HG03378 (cell line): ENCODE data around the gene AIG1.
"Not testable (repeated sequence)": the region's sequence is repeated elsewhere in the genome, so short reads cannot be mapped to it uniquely, and the experiment has no call there.

Experiments used
- ATAC-seq: cut with Tn5 transposase; IDR thresholded peaks from one replicate; pipeline ENCODE4 v1.9.1; 2021; ENCODE audit warnings: mild to moderate bottlenecking, moderate library complexity; ENCODE audit not compliant: unreplicated experiment

Gene AIG1

DNA sequence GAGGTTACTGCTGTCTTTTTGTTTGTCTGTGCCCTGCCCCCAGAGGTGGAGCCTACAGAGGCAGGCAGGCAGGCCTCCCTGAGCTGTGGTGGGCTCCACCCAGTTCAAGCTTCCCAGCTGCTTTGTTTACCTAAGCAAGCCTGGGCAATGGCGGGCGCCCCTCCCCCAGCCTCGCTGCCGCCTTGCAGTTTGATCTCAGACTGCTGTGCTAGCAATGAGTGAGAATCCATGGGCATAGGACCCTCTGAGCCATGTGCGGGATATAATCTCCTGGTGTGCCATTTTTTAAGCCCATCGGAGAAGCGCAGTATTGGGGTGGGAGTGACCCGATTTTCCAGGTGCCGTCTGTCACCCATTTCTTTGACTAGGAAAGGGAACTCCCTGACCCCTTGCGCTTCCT, 247.1 kb downstream of the AIG1 start:
- not testable (repeated sequence) for ATAC-seq

DNA sequence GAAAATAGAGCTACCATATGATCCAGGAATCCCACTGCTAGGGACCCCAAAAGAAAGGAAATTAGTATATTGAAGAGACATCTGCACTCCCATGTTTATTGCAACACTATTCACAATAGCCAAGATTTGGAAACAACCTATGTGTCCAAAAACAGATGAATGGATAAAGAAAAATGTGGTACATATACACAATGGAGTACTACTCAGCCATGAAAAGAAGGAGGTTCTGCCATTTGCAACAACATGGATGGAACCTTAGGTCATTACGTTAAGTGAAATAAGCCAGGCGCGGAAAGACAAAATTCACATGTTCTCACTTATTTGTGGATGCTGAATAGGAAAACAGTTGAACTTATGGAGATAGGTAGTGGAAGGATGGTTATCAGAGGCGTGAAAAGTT, 252.5 kb downstream of the AIG1 start:
- ATAC-seq, result no peak

DNA sequence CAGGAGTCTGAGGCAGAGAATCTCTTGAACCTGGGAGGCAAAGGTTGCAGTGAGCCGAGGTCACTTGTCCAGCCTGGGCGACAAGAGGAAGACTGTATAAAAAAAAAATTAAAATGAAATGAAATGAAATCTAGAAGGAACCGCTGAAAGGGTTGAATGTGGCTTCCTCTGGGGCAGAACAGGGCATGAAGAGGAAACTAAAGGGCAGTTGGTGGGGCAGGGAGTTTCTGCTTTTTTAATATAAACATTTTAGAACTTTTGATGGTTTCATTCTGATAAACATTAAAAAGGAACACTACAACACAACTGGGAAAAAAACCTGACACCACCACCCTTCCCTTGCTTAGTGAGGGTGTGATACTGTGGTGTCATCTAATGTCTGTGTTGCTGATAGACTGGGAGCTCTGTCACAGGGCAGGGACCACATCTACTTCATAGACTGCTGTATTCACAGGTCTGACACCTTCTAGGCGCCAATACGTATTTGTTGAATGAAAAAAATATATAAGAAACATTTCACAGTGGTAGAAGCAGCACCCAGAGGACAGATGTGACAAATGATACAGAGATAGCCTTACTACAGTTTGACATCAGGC, 260.9 kb downstream of the AIG1 start:
- no peak for ATAC-seq

DNA sequence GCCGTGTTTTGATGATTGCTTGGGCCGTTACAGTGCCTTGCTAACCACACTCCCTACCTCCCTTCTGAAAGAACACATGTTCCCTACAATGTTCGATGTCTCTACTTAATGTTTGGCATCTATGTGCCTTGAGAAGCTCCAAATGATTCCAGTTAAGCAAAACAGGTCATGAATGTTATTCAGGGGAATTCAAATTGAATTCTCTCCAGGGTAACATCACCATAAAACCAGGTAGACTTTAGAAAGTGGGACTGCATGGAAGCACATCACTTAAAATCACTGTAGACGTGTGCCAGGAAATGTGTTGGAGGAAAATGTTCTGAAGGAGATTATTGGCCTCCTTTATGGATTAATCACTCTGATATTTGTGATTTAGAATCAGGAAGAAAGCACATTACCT, 261.7 kb downstream of the AIG1 start:
- ATAC-seq, result no peak

DNA sequence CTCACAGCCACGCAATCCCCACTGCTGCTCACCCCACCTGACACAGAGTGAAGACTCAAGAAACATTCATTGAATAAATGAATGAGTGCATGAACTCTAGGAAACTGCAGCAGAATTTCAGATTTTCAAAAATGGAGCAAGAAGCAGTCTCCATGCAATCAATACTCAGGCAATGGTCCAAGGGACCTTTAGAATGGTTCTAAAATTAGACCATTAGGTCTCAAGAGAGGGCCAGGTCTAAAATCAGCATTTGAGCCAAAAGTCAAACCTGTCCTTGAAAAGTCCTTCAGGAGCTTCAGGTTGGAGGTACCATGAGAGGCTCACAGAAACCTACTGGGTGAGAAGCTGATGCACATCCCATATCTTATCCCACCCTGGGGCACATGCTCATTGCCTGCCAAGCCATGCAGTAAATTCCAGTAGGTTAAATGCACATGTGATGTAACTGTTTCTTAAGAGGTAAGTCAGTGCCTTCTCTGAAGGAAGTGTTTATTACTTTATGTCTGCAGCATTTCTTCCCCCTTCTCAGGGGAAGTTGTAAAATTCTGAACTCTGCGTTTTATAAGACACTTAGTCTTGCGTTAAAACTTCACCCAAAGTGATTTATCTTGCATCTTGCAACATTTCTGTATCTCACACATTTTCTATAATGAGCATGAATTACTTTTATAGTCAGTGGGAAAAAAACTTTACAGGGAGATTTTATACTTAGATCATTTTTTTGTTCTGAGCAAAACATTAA, 263.2 kb downstream of the AIG1 start:
- ATAC-seq, result no peak

DNA sequence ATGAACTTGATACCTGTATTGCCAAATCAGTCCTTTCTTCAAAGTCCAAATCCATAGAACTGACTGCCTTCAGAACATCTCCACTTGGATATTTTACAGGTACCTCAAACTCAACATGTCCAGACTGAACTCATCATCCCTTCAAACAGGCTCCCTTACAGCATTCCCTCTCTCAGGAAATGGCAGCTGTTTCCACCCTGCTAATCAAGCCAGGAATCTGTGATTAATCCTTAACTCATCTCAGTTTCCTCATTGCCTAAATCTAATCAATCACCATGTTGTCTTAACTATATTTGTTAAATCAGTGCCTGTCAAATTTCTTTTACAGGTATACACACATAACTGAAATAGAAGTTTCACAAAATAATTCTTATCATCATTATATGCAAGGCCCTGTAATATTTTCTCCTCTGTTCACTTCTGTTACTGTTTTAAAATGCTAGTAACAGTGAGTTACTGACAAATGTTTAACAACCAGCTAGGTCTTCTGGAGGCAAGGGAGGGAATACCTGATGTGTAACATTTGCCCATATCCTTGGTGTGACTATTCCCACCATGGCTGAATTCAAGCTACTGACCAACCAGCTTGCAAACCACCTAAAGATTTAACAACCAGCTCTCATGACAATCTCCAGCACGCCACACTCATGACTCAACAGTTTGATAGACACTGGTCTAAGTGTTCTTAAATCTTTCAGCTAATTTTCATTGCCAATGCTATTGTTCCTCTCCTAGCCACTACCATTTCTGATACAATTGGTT, 264.9 kb downstream of the AIG1 start:
- ATAC-seq, result no peak

DNA sequence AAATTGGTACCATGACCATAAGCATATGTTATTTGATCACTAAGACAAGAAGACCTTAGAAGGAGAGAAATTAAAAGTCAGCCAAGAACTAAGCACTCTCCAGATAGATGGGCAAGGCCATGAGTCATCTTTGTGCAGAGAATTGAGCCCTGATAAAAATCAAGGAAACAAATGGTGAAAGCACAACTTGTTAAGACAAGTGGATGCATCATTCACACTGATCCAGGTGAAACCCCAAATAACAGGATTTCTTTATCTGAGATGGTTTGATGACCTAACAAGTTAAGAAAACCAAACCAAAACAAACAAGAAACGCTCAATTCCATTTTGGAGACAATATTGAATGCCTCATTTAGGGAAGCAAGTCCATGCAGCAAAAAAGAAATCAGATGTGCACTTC, 268.2 kb downstream of the AIG1 start:
- no peak for ATAC-seq

DNA sequence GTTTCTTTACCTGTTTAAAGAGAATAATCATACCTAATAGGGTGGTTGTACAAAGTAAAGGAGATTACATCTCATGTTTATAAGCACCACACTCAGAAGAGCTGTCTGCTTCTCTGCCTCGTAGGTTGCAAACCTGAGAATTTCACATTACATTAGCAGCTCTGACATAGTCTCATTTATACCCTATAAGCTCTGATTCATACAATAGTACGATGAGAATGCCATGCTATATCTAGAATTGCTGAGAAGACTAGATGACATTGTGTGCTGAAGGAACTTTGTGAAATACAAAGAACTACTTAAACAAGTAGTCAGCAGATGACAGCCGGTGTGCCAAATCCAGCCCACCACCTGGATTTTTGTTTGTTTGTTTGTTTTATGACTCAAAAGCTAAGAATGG, 268.6 kb downstream of the AIG1 start:
- ATAC-seq, result no peak

DNA sequence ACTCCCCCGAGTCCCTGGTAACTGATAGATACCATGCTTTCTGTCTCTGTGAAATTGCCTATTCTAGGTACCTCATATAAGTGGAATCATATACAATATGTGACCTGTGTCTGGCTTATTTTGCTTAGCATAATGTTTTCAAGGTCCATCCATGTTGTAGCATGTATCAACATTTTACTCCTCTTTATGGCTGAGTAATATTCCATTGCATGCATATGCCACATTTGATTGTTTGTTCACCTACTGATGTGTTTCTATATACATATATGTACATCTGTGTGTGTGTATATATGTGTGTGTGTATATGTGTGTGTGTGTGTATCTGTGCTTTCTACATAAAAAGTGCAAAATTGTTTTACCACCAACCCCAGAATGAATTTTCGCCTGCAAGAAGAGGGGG, 270.7 kb downstream of the AIG1 start:
- ATAC-seq, result no peak

DNA sequence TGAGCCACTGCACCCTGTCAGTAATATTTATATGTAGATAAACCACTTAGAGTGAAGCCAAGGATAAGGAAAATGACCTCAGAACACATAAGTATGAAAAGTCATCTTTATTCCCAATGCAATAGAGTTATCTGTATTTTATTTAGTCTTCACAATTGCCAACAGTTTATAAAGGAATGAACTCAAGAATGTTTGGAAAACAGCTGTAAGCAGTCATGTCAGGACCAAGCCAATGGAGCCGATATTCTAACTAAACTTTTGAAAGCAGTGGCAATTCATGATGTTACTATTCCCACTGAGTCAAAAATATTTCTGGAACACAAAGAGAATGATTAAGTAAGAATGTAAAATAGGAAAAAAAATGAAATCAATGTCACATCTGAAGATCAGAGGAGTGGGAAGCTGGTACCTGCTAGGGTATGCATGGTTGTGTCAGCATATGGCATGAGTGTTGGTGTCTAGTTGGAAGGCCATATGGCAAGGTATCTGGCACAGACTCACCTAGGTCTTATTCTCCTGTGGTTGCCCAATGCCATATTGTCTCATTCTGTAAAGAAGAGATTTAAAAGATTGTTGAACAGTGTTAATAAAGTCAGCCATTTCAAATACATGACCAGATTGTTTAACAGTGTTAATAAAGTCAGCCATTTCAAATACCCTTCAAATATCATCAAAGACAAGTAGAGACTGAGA, 271.6 kb downstream of the AIG1 start:
- no peak for ATAC-seq

DNA sequence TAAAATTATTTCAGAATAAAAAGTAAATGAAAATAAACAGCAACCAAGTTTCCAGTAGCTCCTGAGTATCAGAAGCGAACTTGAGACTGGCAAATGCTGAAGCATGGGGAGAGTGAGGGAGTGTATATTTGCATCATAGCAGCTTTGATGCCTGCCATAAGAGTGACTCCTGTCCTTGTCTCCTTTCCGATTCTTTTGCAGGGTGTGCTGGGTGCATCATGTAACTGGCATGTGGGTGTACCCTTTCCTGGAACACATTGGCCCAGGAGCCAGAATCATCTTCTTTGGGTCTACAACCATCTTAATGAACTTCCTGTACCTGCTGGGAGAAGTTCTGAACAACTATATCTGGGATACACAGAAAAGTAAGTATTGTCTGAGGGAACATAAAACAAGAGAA, 272.4 kb downstream of the AIG1 start:
- no peak for ATAC-seq

DNA sequence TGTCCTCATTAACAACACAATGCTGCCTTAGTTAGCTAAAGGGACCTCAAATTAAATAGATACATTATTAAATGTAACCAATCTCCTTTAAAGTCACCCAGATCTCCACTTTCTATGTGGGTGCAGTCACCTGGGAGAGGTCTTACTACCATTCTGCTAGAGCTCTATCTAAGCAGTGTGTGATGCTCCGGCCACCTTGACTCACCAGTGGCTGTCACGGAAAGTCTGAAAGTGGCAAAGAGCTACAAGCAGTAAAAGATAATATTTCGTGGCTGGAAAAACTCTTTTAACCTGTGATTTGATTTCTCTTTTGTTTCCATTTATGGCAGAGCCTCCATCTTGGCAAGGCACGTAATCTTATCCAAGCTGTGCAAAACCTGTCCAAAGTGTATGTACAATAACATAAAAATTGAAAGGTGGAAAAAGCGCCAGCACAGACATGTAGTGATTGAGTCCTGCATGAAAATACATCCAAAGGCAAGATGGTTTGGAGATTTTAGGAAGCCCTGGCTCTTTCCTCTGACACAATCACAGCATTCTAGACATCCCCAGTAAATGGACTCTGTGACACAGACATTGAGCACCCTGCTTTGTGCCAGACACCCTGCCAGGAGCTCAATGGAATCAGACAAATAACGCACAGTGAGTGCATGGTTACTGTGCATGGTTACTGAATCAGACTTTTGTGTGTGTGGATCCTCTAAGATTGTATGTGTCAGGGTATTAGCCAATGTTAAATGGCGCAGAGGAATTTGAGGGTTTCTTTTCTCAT, 273.2 kb downstream of the AIG1 start:
- ATAC-seq, result no peak

DNA sequence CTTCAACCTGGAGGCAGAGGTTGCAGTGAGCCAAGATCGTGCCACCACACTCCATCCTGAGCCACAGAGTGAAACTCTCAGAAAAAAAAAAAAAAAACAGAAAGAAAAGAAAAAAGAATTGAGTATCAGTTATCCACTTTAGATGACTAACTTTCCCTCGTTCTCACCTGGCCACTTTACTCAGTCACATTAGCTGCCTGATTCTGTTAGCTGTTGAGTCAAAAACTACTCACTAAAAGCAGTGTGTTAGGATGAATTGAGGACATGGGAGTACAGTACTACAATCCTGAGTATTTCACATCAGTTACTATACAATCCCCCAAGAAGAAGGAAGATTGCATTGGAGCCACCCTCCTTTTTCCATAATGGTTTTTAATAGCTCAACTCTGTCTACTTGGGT, 275.2 kb downstream of the AIG1 start:
- ATAC-seq, result no peak

DNA sequence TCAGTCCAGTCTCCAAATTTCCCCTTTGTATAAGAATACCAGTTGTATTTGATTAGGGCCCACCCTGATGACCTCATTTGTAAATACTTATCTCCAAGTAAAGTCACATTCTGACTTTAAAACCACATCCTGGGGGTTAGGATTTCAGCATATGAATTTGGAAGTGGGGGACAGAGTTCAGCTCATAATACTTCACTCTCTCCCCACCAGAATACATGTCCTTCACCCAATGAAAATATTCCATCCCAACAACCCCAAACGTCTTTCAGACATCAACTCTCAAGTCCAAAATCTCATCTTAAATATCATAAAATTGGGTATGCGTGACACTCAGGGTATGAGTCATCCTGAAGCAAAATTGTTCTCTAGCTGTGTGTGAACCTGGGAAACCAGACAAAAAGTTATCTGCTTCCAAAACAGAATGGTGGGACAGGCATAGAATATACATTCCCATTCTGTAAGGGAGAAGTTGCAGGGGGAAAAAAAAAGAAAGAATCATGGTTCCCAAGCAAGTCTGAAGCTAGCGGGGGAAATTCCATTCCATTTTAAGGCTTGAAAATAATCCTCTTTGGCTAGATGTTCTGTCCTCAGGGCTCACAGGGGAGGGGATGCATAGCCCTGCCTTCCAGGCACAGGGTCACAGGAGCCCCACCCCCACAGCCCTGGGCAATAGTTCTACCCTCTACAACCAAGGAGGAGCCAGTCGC, 275.9 kb downstream of the AIG1 start:
- no peak for ATAC-seq

DNA sequence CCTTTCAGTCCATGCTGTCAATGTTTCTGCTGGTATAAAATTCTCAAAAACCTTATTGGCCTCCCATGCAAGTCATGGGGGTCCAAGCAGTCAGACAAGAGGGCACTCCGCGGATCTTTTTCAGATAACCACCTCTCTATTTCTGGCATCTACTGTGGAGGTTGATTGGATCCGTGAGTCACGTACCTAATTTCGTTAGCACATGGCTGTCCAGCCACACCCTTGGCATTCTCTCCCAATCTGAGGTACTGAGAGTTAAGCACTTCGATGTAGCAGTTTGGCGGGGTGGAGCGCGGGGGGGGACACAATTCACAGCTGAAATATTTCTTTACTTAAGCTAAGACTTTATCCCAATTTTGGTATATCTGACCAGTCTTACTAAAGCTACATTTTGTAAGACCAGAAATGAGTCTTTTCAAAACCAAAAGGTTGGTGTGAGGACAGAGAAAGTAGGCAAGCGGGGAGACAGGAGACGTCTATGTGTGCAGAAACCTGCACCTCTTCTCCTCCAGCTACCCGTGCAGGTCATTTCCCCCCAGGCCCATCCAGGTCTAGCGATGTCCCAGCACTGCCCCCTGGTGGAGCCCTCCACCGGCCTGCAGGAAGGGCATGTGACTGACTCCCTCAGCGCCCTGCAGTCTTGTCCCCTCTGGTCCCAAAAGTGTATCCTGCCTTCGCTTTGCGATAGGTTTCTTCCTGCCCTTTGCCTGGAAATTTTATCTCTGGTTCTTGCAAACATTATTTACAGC, 276.7 kb downstream of the AIG1 start:
- ATAC-seq, result no peak

DNA sequence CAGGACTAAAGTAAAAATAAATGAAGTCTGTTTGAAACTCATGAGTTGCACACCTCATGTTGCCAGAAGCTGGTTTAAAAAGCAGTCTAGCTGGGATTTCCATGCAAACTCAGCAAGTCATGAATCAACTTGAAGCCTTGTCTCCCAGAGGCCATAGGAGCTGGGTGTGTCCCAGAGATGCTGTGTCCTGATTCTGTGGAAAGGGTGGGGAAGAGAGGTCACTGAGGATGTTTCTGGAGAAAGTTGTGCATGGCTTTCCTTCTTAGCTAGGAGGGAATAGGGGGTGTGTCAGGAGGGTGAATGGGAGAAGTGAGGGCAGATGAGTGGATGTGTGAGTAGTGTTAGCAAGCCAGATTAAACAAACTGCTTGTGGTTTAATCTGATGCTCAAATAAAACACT, 278.5 kb downstream of the AIG1 start:
- ATAC-seq, result no peak

DNA sequence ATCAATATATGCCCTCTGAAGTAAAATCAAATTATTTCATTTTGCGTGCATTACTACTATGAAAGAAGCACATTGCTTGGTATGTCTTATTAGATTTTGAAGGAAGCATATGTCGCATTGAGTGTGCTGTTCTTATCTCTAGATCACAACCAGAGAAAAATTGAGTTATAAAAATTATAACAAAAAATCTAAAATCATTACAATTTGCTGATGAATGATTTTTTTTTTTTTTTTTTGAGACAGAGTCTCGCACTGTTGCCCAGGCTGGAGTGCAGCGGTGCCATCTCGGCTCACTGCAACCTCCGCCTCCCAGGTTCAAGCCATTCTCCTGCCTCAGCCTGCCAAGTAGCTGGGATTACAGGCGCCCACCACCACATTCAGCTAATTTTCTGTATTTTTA, 284.8 kb downstream of the AIG1 start:
- not testable (repeated sequence) for ATAC-seq

DNA sequence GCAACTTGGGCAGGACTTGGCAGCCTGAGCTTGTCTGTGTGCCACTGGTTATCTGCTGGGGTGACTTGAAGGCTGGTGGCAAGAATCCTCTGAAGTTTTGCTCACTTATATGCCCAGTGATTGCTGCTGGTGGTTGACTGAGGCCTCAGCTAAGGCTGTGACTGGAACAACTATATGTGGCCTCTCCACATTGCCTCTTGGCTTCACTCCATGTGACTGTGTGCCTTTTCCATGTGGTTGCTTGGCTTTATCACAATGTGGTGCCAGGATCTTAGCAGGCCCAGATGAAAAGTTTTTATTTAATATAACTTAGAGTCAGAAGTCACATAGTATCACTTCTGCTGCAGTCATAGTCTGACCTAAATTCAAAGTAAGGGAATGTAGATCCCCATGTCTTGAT, 285.3 kb downstream of the AIG1 start:
- ATAC-seq, result no peak

DNA sequence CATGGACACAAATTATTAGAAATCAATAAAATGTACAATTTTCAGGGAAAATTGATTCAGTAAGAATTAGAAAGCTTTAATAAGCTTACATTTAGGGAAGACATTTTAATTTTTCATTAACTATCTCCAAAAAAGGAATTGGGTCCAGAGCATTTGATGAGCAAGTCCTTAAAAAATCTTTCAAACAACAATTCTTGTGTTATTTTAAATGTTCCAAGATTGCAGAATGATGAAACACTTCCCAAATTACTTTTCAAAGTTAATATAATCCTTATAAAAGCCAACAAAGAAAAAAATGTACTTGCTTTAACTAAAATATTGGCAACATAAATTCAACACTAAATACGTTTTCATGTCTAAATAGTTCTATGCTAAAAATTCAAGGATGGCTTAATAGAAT, 287.8 kb downstream of the AIG1 start:
- no peak for ATAC-seq

DNA sequence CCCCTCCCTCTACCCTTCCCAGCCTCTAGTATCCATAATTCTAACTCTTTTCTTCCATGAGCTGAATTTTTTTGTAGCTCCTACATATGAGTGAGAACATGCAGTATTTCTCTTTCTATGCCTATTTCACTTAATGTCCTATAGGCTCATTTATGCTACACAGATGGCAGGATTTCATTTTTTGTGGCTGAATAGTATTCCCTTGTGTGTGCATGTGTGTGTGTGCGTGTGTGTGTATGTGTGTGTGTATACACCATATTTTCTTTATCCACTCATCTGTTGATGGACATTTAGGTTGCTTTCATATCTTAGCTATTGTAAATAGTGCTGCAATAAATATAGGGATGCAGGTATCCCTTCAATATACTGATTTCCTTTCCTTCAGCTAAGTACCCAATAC, 288.8 kb downstream of the AIG1 start:
- ATAC-seq, result no peak
